GM19043 (cell line): ENCODE data around the gene MYH9.

Experiments
- ATAC-seq: cut with Tn5 transposase; IDR thresholded peaks from one replicate; pipeline ENCODE4 v1.9.1; 2021; ENCODE audit warnings: low read depth; ENCODE audit not compliant: unreplicated experiment

MYH9 gene

GRCh38 chr22:36351921-36352802 is 35.6 kb downstream of the MYH9 start:
- ATAC-seq = no peak

GRCh38 chr22:36350751-36351594 is 36.8 kb downstream of the MYH9 start:
- no peak for ATAC-seq

- no peak for ATAC-seq
These were observed 38.0 kb downstream of the MYH9 start for GRCh38 chr22:36349726-36350125.

- no peak for ATAC-seq
These were observed 39.0 kb downstream of the MYH9 start for GRCh38 chr22:36348760-36349159.

- ATAC-seq = no peak
These were observed 40.7 kb downstream of the MYH9 start for GRCh38 chr22:36347094-36347493.

- no peak for ATAC-seq
These were observed 43.5 kb downstream of the MYH9 start for GRCh38 chr22:36344106-36344827.

- ATAC-seq = no peak
These were observed 44.1 kb downstream of the MYH9 start for GRCh38 chr22:36343720-36344105.

GRCh38 chr22:36343070-36343719 is 44.6 kb downstream of the MYH9 start:
- no peak for ATAC-seq

GRCh38 chr22:36341640-36342041 is 46.1 kb downstream of the MYH9 start:
- ATAC-seq = no peak

GRCh38 chr22:36340621-36341020 is 47.1 kb downstream of the MYH9 start:
- ATAC-seq = no peak

- ATAC-seq = no peak
These were observed 48.3 kb downstream of the MYH9 start for GRCh38 chr22:36339171-36340065.

- ATAC-seq = no peak
These were observed 50.2 kb downstream of the MYH9 start for GRCh38 chr22:36337365-36338130.

GRCh38 chr22:36336246-36337182 is 51.3 kb downstream of the MYH9 start:
- ATAC-seq = no peak

- ATAC-seq = no peak
These were observed 52.1 kb downstream of the MYH9 start for GRCh38 chr22:36335621-36336020.

GRCh38 chr22:36334821-36335603 is 52.8 kb downstream of the MYH9 start:
- no peak for ATAC-seq

GRCh38 chr22:36334081-36334820 is 53.5 kb downstream of the MYH9 start:
- no peak for ATAC-seq
